Measurements from ENCODE around the gene RAB1B.

The RAB1B gene

DNA sequence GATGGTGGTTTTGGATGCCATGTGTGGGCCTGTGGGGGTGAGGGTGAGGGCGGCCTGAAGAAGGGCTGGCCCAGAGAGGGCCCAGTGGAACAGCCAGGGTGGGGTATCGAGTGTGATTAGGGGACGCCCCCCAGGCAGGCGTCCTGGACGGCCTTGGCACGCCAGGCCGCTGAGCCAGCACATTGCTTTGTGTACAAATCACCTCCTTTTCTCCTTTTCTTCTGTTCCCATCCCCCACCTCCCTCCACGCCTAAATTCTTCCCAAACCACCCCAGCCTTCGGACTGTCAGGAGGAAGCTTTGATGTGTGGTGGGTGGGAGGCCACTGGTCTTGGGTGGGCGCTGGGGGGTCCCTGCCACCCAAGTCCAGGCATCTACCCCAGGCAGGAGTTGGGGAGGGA lies 56.2 kb downstream of the RAB1B start:
- TF ChIP-seq EZH2phosphoT487 (IDR thresholded peaks at IDR 0.05; ENCODE audit: borderline replicate concordance): no peak
- TF ChIP-seq, protein P1, sequence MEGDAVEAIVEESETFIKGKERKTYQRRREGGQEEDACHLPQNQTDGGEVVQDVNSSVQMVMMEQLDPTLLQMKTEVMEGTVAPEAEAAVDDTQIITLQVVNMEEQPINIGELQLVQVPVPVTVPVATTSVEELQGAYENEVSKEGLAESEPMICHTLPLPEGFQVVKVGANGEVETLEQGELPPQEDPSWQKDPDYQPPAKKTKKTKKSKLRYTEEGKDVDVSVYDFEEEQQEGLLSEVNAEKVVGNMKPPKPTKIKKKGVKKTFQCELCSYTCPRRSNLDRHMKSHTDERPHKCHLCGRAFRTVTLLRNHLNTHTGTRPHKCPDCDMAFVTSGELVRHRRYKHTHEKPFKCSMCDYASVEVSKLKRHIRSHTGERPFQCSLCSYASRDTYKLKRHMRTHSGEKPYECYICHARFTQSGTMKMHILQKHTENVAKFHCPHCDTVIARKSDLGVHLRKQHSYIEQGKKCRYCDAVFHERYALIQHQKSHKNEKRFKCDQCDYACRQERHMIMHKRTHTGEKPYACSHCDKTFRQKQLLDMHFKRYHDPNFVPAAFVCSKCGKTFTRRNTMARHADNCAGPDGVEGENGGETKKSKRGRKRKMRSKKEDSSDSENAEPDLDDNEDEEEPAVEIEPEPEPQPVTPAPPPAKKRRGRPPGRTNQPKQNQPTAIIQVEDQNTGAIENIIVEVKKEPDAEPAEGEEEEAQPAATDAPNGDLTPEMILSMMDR (conservative IDR thresholded peaks at IDR 0.05; ENCODE audit: low read length): no peak
- no peak overlapping the region for H2AFZ ChIP-seq (ENCODE audit: low read length)
- no peak overlapping the region for H3K4me2 ChIP-seq (ENCODE audit: low read depth, low read length, poor library complexity, severe bottlenecking)
- peaks cover 31% of the 10 kb centered on the region for H3K4me1 ChIP-seq (ENCODE audit: insufficient read depth, low read length, poor library complexity, severe bottlenecking)
- H3K9me3 ChIP-seq (ENCODE audit: insufficient read depth, low read depth, low read length): no peaks in the 10 kb centered on the region
- H3K36me3 ChIP-seq (ENCODE audit: insufficient read depth, low read length): no peaks in the 10 kb centered on the region
- no peaks in the 10 kb centered on the region for H3F3A ChIP-seq (ENCODE audit: low read depth)
- H3K4me3 ChIP-seq (ENCODE audit: low read length, poor library complexity, severe bottlenecking): no peak overlapping the region
- H3K9me2 ChIP-seq (replicated peaks; ENCODE audit: low read depth, low read length): no peaks in the 10 kb centered on the region
- no peaks in the 10 kb centered on the region for H3K27me3 ChIP-seq (ENCODE audit: insufficient read depth, low read length, poor library complexity, severe bottlenecking)
- H3K9ac ChIP-seq (ENCODE audit: low read depth, low read length, poor library complexity, severe bottlenecking): no peak overlapping the region
- no peaks in the 10 kb centered on the region for H3K79me2 ChIP-seq (ENCODE audit: insufficient read depth, low read length)
- H4K20me1 ChIP-seq (ENCODE audit: insufficient read depth, low read length, poor library complexity, severe bottlenecking): no peaks in the 10 kb centered on the region

DNA sequence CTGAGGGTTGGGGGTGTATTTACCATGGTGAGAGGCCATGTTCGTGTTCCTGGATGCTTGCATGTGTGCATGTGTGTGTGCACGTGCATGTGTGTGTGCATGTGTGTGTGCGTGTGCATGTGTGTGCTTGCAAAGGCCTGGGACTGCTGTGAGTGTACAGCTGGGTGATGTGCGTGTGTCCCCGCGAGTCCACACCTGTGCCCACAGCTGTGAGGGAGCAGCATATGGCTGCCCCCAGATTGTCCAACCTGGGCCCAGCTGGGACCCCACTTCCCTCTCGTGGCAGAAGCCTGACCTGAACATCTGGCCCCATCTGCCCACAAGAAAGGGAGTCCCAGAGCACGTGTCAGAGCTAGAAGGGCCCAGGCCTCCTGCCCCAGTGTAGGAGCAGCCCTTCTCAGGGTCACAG lies 56.8 kb downstream of the RAB1B start:
- H2AFZ ChIP-seq (ENCODE audit: low read length): no peak overlapping the region

GRCh38 chr11:66326261-66327111 lies 58.0 kb downstream of the RAB1B start:
- H3K4me1 ChIP-seq (ENCODE audit: insufficient read depth, low read length, poor library complexity, severe bottlenecking): peaks cover 31% of the 10 kb centered on the region
- peak overlapping the region; percentile 49 for H3K4me2 ChIP-seq (ENCODE audit: low read depth, low read length, poor library complexity, severe bottlenecking)
- H3K4me3 ChIP-seq (ENCODE audit: low read length, poor library complexity, severe bottlenecking): no peak overlapping the region
- no peaks in the 10 kb centered on the region for H3F3A ChIP-seq (ENCODE audit: low read depth)
- no peaks in the 10 kb centered on the region for H3K27me3 ChIP-seq (ENCODE audit: insufficient read depth, low read length, poor library complexity, severe bottlenecking)
- no peaks in the 10 kb centered on the region for H3K36me3 ChIP-seq (ENCODE audit: insufficient read depth, low read length)
- H3K9me2 ChIP-seq (replicated peaks; ENCODE audit: low read depth, low read length): no peaks in the 10 kb centered on the region
- peak overlapping the region; percentile 50 for H3K9ac ChIP-seq (ENCODE audit: low read depth, low read length, poor library complexity, severe bottlenecking)
- TF ChIP-seq EZH2phosphoT487 (IDR thresholded peaks at IDR 0.05; ENCODE audit: borderline replicate concordance): no peak
- H4K20me1 ChIP-seq (ENCODE audit: insufficient read depth, low read length, poor library complexity, severe bottlenecking): no peaks in the 10 kb centered on the region
- H2AFZ ChIP-seq (ENCODE audit: low read length): peak overlapping the region; percentile 36; the same call in 1 of the 2 replicates
- no peaks in the 10 kb centered on the region for H3K9me3 ChIP-seq (ENCODE audit: insufficient read depth, low read depth, low read length)
- H3K79me2 ChIP-seq (ENCODE audit: insufficient read depth, low read length): no peaks in the 10 kb centered on the region

More for the DNA sequence above, 56.8 kb downstream of the RAB1B start:
- Histone ChIP-seq H3K9ac (ENCODE audit: low read depth, low read length, poor library complexity, severe bottlenecking) (peak overlapping the region; percentile 50), H3K4me1 (ENCODE audit: insufficient read depth, low read length, poor library complexity, severe bottlenecking) (peaks cover 31% of the 10 kb centered on the region), H3K9me2 (replicated peaks; ENCODE audit: low read depth, low read length) (no peaks in the 10 kb centered on the region), H3F3A (ENCODE audit: low read depth) (no peaks in the 10 kb centered on the region), H3K9me3 (ENCODE audit: insufficient read depth, low read depth, low read length) (no peaks in the 10 kb centered on the region), H4K20me1 (ENCODE audit: insufficient read depth, low read length, poor library complexity, severe bottlenecking) (no peaks in the 10 kb centered on the region), H3K27me3 (ENCODE audit: insufficient read depth, low read length, poor library complexity, severe bottlenecking) (no peaks in the 10 kb centered on the region), H3K4me2 (ENCODE audit: low read depth, low read length, poor library complexity, severe bottlenecking) (peak overlapping the region; percentile 49), H3K4me3 (ENCODE audit: low read length, poor library complexity, severe bottlenecking) (no peak overlapping the region), H3K79me2 (ENCODE audit: insufficient read depth, low read length) (no peaks in the 10 kb centered on the region), H3K36me3 (ENCODE audit: insufficient read depth, low read length) (no peaks in the 10 kb centered on the region)
- no peak for TF ChIP-seq EZH2phosphoT487 (IDR thresholded peaks at IDR 0.05; ENCODE audit: borderline replicate concordance)
- TF ChIP-seq, protein P1 (conservative IDR thresholded peaks at IDR 0.05; ENCODE audit: low read length): no peak

Data from Loucy (cell line).